WTC11 (cell line): ENCODE data around the gene FNDC3B.

Source experiments
- ATF2 ChIP-seq: sonication (generic); formaldehyde crosslinking; IDR thresholded peaks from 2 replicates; pipeline ENCODE4 v1.8.1; 2022; ENCODE audit warnings: low read depth, missing genetic modification reagents, borderline replicate concordance
- CREM ChIP-seq: sonication (generic); formaldehyde crosslinking; IDR thresholded peaks from 2 replicates; pipeline ENCODE4 v1.8.1; 2022; ENCODE audit warnings: mild to moderate bottlenecking, missing genetic modification reagents, moderate library complexity
- CTCF ChIP-seq: fragments of 200-600 bp; IDR thresholded peaks from 2 replicates; pipeline ENCODE4 v1.8.0; 2022; ENCODE audit warnings: antibody characterized with exemption
- E2F4 ChIP-seq: sonication (generic); formaldehyde crosslinking; IDR thresholded peaks from 2 replicates; pipeline ENCODE4 v1.8.1; 2022; ENCODE audit warnings: low read depth, mild to moderate bottlenecking, moderate library complexity, missing genetic modification reagents, borderline replicate concordance
- JUN ChIP-seq: sonication (generic); formaldehyde crosslinking; IDR thresholded peaks from 2 replicates; pipeline ENCODE4 v1.8.0; 2023; ENCODE audit warnings: mild to moderate bottlenecking, missing genetic modification reagents
- NFYB ChIP-seq: sonication (generic); formaldehyde crosslinking; conservative IDR thresholded peaks from 2 replicates; pipeline ENCODE4 v1.8.0; 2022; ENCODE audit warnings: low read depth, missing genetic modification reagents
- PREB ChIP-seq: sonication (generic); formaldehyde crosslinking; IDR thresholded peaks from 2 replicates; pipeline ENCODE4 v1.8.1; 2022; ENCODE audit warnings: mild to moderate bottlenecking, missing genetic modification reagents, moderate library complexity, borderline replicate concordance
- ZBTB21 ChIP-seq: sonication (generic); formaldehyde crosslinking; IDR thresholded peaks from 2 replicates; pipeline ENCODE4 v1.8.1; 2023; ENCODE audit warnings: mild to moderate bottlenecking, missing genetic modification reagents, borderline replicate concordance
- TF ChIP-seq, protein P1 (sequence below): sonication (generic); formaldehyde crosslinking; IDR thresholded peaks from 2 replicates; pipeline ENCODE4 v1.8.1; 2023; ENCODE audit warnings: mild to moderate bottlenecking, missing genetic modification reagents, moderate library complexity
- TF ChIP-seq, protein P2 (sequence below): sonication (generic); formaldehyde crosslinking; IDR thresholded peaks from 2 replicates; pipeline ENCODE4 v1.8.0; 2022; ENCODE audit warnings: mild to moderate bottlenecking, missing genetic modification reagents
- TF ChIP-seq, protein P3 (sequence below): sonication (generic); formaldehyde crosslinking; IDR thresholded peaks from 2 replicates; pipeline ENCODE4 v1.8.0; 2022; ENCODE audit warnings: mild to moderate bottlenecking, missing genetic modification reagents
- TF ChIP-seq, protein P4 (sequence below): sonication (generic); formaldehyde crosslinking; IDR thresholded peaks from 2 replicates; pipeline ENCODE4 v1.8.1; 2022; ENCODE audit warnings: mild to moderate bottlenecking, moderate library complexity, missing genetic modification reagents

GRCh38 chr3:172167892-172168648, 128.7 kb downstream of the FNDC3B start:
- no peak for TF ChIP-seq NFYB (CRISPR knock-in tag)
- TF ChIP-seq, protein P1, sequence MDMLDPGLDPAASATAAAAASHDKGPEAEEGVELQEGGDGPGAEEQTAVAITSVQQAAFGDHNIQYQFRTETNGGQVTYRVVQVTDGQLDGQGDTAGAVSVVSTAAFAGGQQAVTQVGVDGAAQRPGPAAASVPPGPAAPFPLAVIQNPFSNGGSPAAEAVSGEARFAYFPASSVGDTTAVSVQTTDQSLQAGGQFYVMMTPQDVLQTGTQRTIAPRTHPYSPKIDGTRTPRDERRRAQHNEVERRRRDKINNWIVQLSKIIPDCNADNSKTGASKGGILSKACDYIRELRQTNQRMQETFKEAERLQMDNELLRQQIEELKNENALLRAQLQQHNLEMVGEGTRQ, result no peak
- no peak for TF ChIP-seq CTCF
- no peak for TF ChIP-seq PREB (CRISPR knock-in tag)
- no peak for TF ChIP-seq ZBTB21 (CRISPR knock-in tag)
- TF ChIP-seq E2F4, result no peak
- TF ChIP-seq ATF2 (CRISPR knock-in tag), result no peak
- TF ChIP-seq, protein P2, sequence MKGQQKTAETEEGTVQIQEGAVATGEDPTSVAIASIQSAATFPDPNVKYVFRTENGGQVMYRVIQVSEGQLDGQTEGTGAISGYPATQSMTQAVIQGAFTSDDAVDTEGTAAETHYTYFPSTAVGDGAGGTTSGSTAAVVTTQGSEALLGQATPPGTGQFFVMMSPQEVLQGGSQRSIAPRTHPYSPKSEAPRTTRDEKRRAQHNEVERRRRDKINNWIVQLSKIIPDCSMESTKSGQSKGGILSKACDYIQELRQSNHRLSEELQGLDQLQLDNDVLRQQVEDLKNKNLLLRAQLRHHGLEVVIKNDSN (CRISPR knock-in tag), result no peak
- TF ChIP-seq CREM (CRISPR knock-in tag), result no peak
- TF ChIP-seq, protein P3, sequence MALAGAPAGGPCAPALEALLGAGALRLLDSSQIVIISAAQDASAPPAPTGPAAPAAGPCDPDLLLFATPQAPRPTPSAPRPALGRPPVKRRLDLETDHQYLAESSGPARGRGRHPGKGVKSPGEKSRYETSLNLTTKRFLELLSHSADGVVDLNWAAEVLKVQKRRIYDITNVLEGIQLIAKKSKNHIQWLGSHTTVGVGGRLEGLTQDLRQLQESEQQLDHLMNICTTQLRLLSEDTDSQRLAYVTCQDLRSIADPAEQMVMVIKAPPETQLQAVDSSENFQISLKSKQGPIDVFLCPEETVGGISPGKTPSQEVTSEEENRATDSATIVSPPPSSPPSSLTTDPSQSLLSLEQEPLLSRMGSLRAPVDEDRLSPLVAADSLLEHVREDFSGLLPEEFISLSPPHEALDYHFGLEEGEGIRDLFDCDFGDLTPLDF (CRISPR knock-in tag), result no peak
- TF ChIP-seq, protein P4, sequence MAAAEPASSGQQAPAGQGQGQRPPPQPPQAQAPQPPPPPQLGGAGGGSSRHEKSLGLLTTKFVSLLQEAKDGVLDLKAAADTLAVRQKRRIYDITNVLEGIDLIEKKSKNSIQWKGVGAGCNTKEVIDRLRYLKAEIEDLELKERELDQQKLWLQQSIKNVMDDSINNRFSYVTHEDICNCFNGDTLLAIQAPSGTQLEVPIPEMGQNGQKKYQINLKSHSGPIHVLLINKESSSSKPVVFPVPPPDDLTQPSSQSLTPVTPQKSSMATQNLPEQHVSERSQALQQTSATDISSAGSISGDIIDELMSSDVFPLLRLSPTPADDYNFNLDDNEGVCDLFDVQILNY (CRISPR knock-in tag), result no peak
- TF ChIP-seq JUN (CRISPR knock-in tag), result no peak
